Neural crest cell (in vitro differentiated cells): ENCODE measurements around the gene PSTPIP1. TPM values are rescaled to one million over a fixed set of nuclear protein-coding genes. Genes with fewer than 3 reads are reported as not detected.

Source experiments
- DNase-seq: peaks from one replicate; pipeline ENCODE4 v3.0.0; 2021; ENCODE audit warnings: low read depth, mixed read lengths, low spot score
- H3K27ac Mint-ChIP-seq: one replicate; pipeline ENCODE4 v1.8.0; 2021; ENCODE audit warnings: mild to moderate bottlenecking, mixed read lengths; ENCODE audit not compliant: unreplicated experiment
- H3K27me3 Mint-ChIP-seq: 2 replicates; pipeline ENCODE4 v1.8.0; 2021; ENCODE audit warnings: low read depth, mild to moderate bottlenecking, mixed read lengths
- H3K36me3 Mint-ChIP-seq: 2 replicates; pipeline ENCODE4 v1.8.0; 2021; ENCODE audit warnings: low read depth, mild to moderate bottlenecking, mixed read lengths
- H3K4me1 Mint-ChIP-seq: 2 replicates; pipeline ENCODE4 v1.8.0; 2021; ENCODE audit warnings: mixed read lengths
- H3K4me3 Mint-ChIP-seq: one replicate; pipeline ENCODE4 v1.8.0; 2021; ENCODE audit warnings: mild to moderate bottlenecking, mixed read lengths
- H3K9me3 Mint-ChIP-seq: 2 replicates; pipeline ENCODE4 v1.8.0; 2021; ENCODE audit warnings: mixed read lengths
- CTCF ChIP-seq: fragments of 200-600 bp; sonication (generic); conservative IDR thresholded peaks from 2 replicates; pipeline ENCODE4 v1.5.0; 2021; ENCODE audit warnings: antibody characterized with exemption, mild to moderate bottlenecking
- total RNA-seq: library from RNA; stranded (reverse); gene quantifications from 2 replicates; pipeline ENCODE4 v1.2.1, GENCODE V29; 2021

The PSTPIP1 gene
- total RNA-seq, 1 donor from 2014 or later: 0.84 TPM

DNA sequence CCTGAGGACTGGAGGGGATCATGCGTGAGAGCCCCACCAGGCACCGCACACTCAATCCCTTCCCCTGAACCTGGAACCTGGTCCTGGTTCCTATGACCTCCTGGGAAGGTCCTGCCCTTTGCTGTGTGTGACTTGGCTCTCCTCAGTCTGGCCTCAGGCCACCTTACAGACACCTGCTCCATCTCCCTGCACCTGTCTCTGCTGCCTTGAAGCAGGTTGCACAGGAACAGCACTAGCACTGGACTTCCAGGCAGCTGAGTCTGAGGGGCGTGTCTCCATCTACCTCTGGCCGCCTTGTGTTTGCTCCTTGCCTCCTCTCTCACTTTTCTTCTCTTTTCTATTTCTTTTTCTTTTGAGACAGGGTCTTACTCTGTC, 15.4 kb downstream of the PSTPIP1 start:
- Mint-ChIP-seq H3K9me3 (no peaks in the 10 kb centered on the region), H3K27ac (no peak overlapping the region), H3K36me3 (no peaks in the 10 kb centered on the region), H3K4me1 (no peaks in the 10 kb centered on the region), H3K4me3 (no peak overlapping the region), H3K27me3 (no peaks in the 10 kb centered on the region)
- TF ChIP-seq CTCF: no peak
- DNase-seq: no peak

DNA sequence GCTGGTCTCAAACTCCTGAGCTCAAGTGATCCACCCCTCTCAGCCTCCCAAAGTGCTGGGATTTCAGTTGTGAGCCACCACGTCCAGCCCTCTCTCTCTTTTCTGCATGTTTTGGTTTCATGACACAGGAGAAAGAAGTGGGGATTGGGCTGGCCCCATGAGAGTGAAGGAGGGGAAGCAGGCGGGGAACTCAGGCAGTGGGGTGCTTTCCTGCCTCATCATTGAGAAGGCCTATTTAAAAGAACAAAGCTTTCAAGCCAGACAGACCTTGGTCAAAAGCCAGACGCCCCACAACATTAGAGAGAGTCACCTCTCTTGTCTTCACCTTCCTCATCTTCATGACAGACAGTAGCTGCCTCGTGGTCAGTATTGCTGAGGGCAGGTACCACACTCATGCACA, 15.9 kb downstream of the PSTPIP1 start:
- Mint-ChIP-seq H3K4me3 (no peak overlapping the region), H3K27ac (no peak overlapping the region), H3K27me3 (no peaks in the 10 kb centered on the region), H3K36me3 (no peaks in the 10 kb centered on the region), H3K4me1 (no peaks in the 10 kb centered on the region), H3K9me3 (no peaks in the 10 kb centered on the region)
- TF ChIP-seq CTCF: no peak
- no peak for DNase-seq

- Mint-ChIP-seq H3K27ac (no peak overlapping the region), H3K9me3 (no peaks in the 10 kb centered on the region), H3K4me1 (no peaks in the 10 kb centered on the region), H3K36me3 (no peaks in the 10 kb centered on the region), H3K27me3 (no peaks in the 10 kb centered on the region), H3K4me3 (no peak overlapping the region)
- TF ChIP-seq CTCF: no peak
- no peak for DNase-seq
These were observed 17.3 kb downstream of the PSTPIP1 start for GRCh38 chr15:77012117-77012712.

DNA sequence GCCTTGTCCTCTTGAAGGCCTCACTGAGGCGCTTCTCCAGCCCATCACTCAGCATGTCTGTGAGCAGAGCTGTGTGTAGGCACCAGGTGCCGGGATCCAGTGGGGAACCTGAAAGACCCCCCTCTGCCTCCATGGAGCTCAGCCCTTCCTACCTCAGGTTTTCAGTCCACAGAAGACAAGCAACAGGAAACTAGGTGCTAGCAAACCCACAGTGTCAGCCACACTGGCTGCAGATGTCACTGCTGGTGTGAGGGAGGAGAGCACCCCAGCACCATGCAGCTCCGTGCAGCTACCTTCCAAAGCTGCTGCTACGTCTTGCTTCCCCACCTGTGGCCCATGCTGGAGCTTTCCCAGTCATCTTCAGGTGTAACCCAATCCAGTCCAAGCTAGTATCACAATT, 17.9 kb downstream of the PSTPIP1 start:
- TF ChIP-seq CTCF: no peak
- no peaks in the 10 kb centered on the region for H3K27me3 Mint-ChIP-seq
- no peak overlapping the region for H3K27ac Mint-ChIP-seq
- H3K9me3 Mint-ChIP-seq: no peaks in the 10 kb centered on the region
- no peaks in the 10 kb centered on the region for H3K4me1 Mint-ChIP-seq
- no peaks in the 10 kb centered on the region for H3K36me3 Mint-ChIP-seq
- H3K4me3 Mint-ChIP-seq: no peak overlapping the region
- no peak for DNase-seq

GRCh38 chr15:77013776-77014131, 18.8 kb downstream of the PSTPIP1 start:
- no peak overlapping the region for H3K27ac Mint-ChIP-seq
- TF ChIP-seq CTCF: no peak
- no peaks in the 10 kb centered on the region for H3K9me3 Mint-ChIP-seq
- no peak for DNase-seq
- no peak overlapping the region for H3K4me3 Mint-ChIP-seq
- H3K36me3 Mint-ChIP-seq: no peaks in the 10 kb centered on the region
- H3K27me3 Mint-ChIP-seq: no peaks in the 10 kb centered on the region
- no peaks in the 10 kb centered on the region for H3K4me1 Mint-ChIP-seq
